GM12878 (cell line): Measurements from ENCODE around the gene PRCP. TPM values are rescaled to one million over a fixed set of nuclear protein-coding genes. Genes with fewer than 3 reads are reported as not detected.

ENCODE experiments used
- ATAC-seq: fragments of 200-7000 bp; cut with Tn5 transposase; 3 replicates; pipeline ENCODE4 v1.9.1; 2020; ENCODE audit warnings: mild to moderate bottlenecking, moderate library complexity
- BruUV-seq: library from RNA; stranded (reverse); fragments of 400-500 nt; replicated peaks from 2 replicates; lab custom pipeline; 2021; lab: Mats Ljungman, UMichigan
- CTCF ChIA-PET: fragments of 300-600 bp; sonication (Branson Sonifier 250); formaldehyde crosslinking; extraction: SDS; loops from one replicate; lab custom pipeline; 2021; ENCODE audit warnings: inconsistent platforms; lab: Yijun Ruan, JAX
- POLR2A ChIA-PET: fragments of 350-600 bp; formaldehyde crosslinking; extraction: SDS; loops from one replicate; lab custom pipeline; 2021; ENCODE audit warnings: inconsistent platforms; lab: Charles Lee
- RAD21 ChIA-PET: fragments of 300-600 bp; sonication (Branson Sonifier 250); formaldehyde crosslinking; loops from one replicate; lab custom pipeline; 2023; ENCODE audit warnings: antibody characterized with exemption; ENCODE audit not compliant: unreplicated experiment; lab: Charles Lee
- SMC1A ChIA-PET: fragments of 300-600 bp; sonication (Branson Sonifier 250); formaldehyde crosslinking; loops from one replicate; lab custom pipeline; 2023; ENCODE audit not compliant: unreplicated experiment, uncharacterized antibody; lab: Charles Lee
- DNase-seq: peaks from one replicate; pipeline ENCODE4 v3.0.0-alpha.2; 2011; ENCODE audit warnings: low read depth, low spot score
- FAIRE-seq: peaks from 3 replicates; lab custom pipeline; 2011; peaks lifted over from hg19 to GRCh38; lab: Jason Lieb, UNC
- H2AFZ ChIP-seq: 2 replicates; pipeline ENCODE4 v1.6.0; 2011; ENCODE audit warnings: low read depth, low read length, control low read depth; ENCODE audit not compliant: control insufficient read depth
- H3K27ac ChIP-seq: 2 replicates; pipeline ENCODE4 v1.5.1; 2011; ENCODE audit warnings: control low read depth; ENCODE audit not compliant: control insufficient read depth, insufficient read depth
- H3K27me3 ChIP-seq, 2 experiments: replicated peaks in 1 of 2; 2 replicates each; pipeline versions ENCODE4 v1.6.0 to v1.6.1; 2011; ENCODE audit warnings: low read length in 1 of 2; ENCODE audit not compliant: control insufficient read depth in 2 of 2, insufficient read depth in 2 of 2
- H3K36me3 ChIP-seq, 2 experiments: 2 replicates each; pipeline ENCODE4 v1.5.1; 2011; ENCODE audit warnings: low read length in 1 of 2; ENCODE audit not compliant: control insufficient read depth in 2 of 2, insufficient read depth in 2 of 2
- H3K4me1 ChIP-seq: 2 replicates; pipeline ENCODE4 v1.6.1; 2011; ENCODE audit warnings: mild to moderate bottlenecking, low read length, moderate library complexity, mixed read lengths; ENCODE audit not compliant: control insufficient read depth, insufficient read depth
- H3K4me2 ChIP-seq: 2 replicates; pipeline ENCODE4 v1.6.0; 2011; ENCODE audit warnings: control low read depth; ENCODE audit not compliant: control insufficient read depth, insufficient read depth
- H3K4me3 ChIP-seq: fragments of 200-600 bp; sonication (generic); 2 replicates; pipeline ENCODE4 v1.5.1; 2016
- H3K79me2 ChIP-seq: 2 replicates; pipeline ENCODE4 v1.6.0; 2011; ENCODE audit warnings: low read length; ENCODE audit not compliant: control insufficient read depth, insufficient read depth
- H3K9ac ChIP-seq: 2 replicates; pipeline ENCODE4 v1.8.0; 2011; ENCODE audit warnings: low read length, control low read depth, mixed read lengths; ENCODE audit not compliant: control insufficient read depth, insufficient read depth
- H3K9me3 ChIP-seq: replicated peaks from 3 replicates; pipeline ENCODE4 v1.5.1; 2011; ENCODE audit warnings: mild to moderate bottlenecking, low read length; ENCODE audit not compliant: control insufficient read depth, insufficient read depth
- H4K20me1 ChIP-seq: 2 replicates; pipeline ENCODE4 v1.6.0; 2011; ENCODE audit not compliant: control insufficient read depth, insufficient read depth
- ATF2 ChIP-seq: IDR thresholded peaks from 2 replicates; pipeline ENCODE4 v1.6.1; 2012; ENCODE audit warnings: low read length, inconsistent platforms
- CHD4 ChIP-seq: fragments of 200-600 bp; sonication (generic); IDR thresholded peaks from 2 replicates; pipeline ENCODE4 v1.6.1; 2016; ENCODE audit warnings: mild to moderate bottlenecking
- IKZF1 ChIP-seq: fragments of 450-650 bp; conservative IDR thresholded peaks from 2 replicates; pipeline ENCODE4 v1.6.1; 2017; ENCODE audit warnings: antibody characterized with exemption, mild to moderate bottlenecking
- NR2F1 ChIP-seq: fragments of 450-650 bp; conservative IDR thresholded peaks from 2 replicates; pipeline ENCODE4 v1.6.1; 2017; ENCODE audit warnings: mild to moderate bottlenecking
- POLR2AphosphoS2 ChIP-seq: IDR thresholded peaks from 2 replicates; pipeline ENCODE4 v1.6.1; 2011; ENCODE audit warnings: low read depth, mild to moderate bottlenecking, low read length, improper control_type of control experiment, moderate library complexity
- SREBF2 ChIP-seq: IDR thresholded peaks from 2 replicates; pipeline ENCODE4 v1.6.1; 2012; ENCODE audit warnings: mild to moderate bottlenecking, low read length
- STAT1 ChIP-seq: fragments of 450-650 bp; conservative IDR thresholded peaks from 2 replicates; pipeline ENCODE4 v1.6.1; 2014; ENCODE audit warnings: antibody characterized with exemption, mild to moderate bottlenecking
- ZZZ3 ChIP-seq: IDR thresholded peaks from 2 replicates; pipeline ENCODE4 v1.6.1; 2011; ENCODE audit warnings: low read depth; ENCODE audit not compliant: control insufficient read depth, insufficient read length
- WGBS: methylation state at CpG from one replicate; pipeline ENCODE4 v1.1.6; 2016; ENCODE audit warnings: low lambda C conversion rate; ENCODE audit not compliant: insufficient replicate concordance, insufficient coverage; ENCODE audit errors: missing lambda C conversion rate; 5-methylcytosine and 5-hydroxymethylcytosine counted together
- in situ Hi-C: fragments of 300-500 bp; cut with MboI; formaldehyde crosslinking; loops from 9 replicates; pipeline ENCODE4 v1.14.3; 2018; ENCODE audit warnings: mixed read lengths
- intact Hi-C: fragments of 100-400 bp; cut with micrococcal nuclease; formaldehyde crosslinking; loops from one replicate; pipeline ENCODE4 v1.14.2; 2022; ENCODE audit not compliant: unreplicated experiment
- polyA plus RNA-seq, 11 experiments: library from polyadenylated mRNA; depleted of rRNA in 4 of 11; unstranded in 6 of 11; stranded (reverse) in 5 of 11; fragments of >200 nt; fragmentation: Nextera tagmentation in 4 of 11; fragmentation: Illumina TruSeq in 1 of 11; extraction: Ambion mirVana in 4 of 11; extraction: Trizol in 1 of 11; gene quantifications; 1 replicate in 1 of 11; 2 replicates in 10 of 11; pipeline versions ENCODE4 v1.2.1 to v1.2.3, GENCODE V29; 2011 to 2016; ENCODE audit warnings: inconsistent platforms in 2 of 11, missing spikeins in 2 of 11, low read depth in 1 of 11
- total RNA-seq, 4 experiments: library from RNA; depleted of rRNA in 3 of 4; stranded (reverse); fragments of >200 nt in 3 of 4; fragmentation: Illumina TruSeq in 1 of 4; extraction: Trizol in 1 of 4; gene quantifications; 2 replicates each; pipeline versions ENCODE4 v1.2.1 to v1.2.3, GENCODE V29; 2013 to 2021
- TF ChIP-seq, protein P1 (sequence below): fragments of 150-350 bp; IDR thresholded peaks from 2 replicates; pipeline ENCODE4 v1.6.1; 2014; ENCODE audit warnings: mild to moderate bottlenecking, low read depth, low read length
- TF ChIP-seq, protein P2 (sequence below): fragments of 150-350 bp; IDR thresholded peaks from 2 replicates; pipeline ENCODE4 v1.6.1; 2016; ENCODE audit warnings: low read depth, low read length
- TF ChIP-seq, protein P3 (sequence below): IDR thresholded peaks from 2 replicates; pipeline ENCODE4 v1.6.1; 2012; ENCODE audit warnings: low read depth, low read length, improper control_type of control experiment
- TF ChIP-seq, protein P4 (sequence below): fragments of 450-650 bp; IDR thresholded peaks from 2 replicates; pipeline ENCODE4 v1.6.1; 2014; ENCODE audit warnings: mild to moderate bottlenecking

The PRCP gene
- total and polyA plus RNA-seq, 10 of the 15 experiments (the other 5 are each of a cell fraction or from before 2014, with no cell fraction given): 14.9 to 43.6 (median 20.0) TPM

DNA sequence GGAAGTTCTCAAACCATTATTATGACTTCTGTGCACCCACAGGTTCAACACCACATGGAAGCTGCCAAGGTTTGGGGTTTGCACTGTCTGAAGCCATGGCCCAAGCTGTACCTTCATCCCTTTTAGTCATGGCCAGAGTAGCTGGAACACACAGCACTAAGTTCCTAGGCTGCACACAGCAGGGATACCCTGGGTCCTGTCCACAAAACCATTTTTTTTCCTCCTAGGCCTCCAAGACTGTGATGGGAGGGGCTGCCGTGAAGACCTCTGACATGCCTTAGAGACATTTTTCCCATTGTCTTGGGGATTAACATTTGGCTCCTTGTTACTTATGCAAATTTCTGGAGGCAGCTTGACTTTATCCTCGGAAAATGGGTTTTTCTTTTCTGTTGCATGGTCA is 44.0 kb upstream of the PRCP start:
- Histone ChIP-seq H3K4me2 (no peak overlapping the region), H3K9me3 (no peaks in the 10 kb centered on the region; the same call in 2 of the 3 replicates), H2AFZ (no peak overlapping the region), H3K79me2 (no peaks in the 10 kb centered on the region), H3K27ac (no peak overlapping the region), H3K27me3 (no peaks in the 10 kb centered on the region), H4K20me1 (no peaks in the 10 kb centered on the region), H3K4me3 (no peak overlapping the region), H3K9ac (no peak overlapping the region), H3K4me1 (no peaks in the 10 kb centered on the region), H3K36me3 (no peaks in the 10 kb centered on the region)
- intact Hi-C loops (no loop called here), in situ Hi-C loops (no loop called here)
- FAIRE-seq: no peak
- 78% methylated on average over 2 of the region's 2 CpGs for WGBS
- BruUV-seq: no TSS peak
- TF ChIP-seq POLR2AphosphoS2 (no peak), SREBF2 (no peak), CHD4 (no peak), ATF2 (no peak), NR2F1 (no peak), STAT1 (no peak), IKZF1 (no peak), ZZZ3 (no peak)
- TF ChIP-seq, protein P1, sequence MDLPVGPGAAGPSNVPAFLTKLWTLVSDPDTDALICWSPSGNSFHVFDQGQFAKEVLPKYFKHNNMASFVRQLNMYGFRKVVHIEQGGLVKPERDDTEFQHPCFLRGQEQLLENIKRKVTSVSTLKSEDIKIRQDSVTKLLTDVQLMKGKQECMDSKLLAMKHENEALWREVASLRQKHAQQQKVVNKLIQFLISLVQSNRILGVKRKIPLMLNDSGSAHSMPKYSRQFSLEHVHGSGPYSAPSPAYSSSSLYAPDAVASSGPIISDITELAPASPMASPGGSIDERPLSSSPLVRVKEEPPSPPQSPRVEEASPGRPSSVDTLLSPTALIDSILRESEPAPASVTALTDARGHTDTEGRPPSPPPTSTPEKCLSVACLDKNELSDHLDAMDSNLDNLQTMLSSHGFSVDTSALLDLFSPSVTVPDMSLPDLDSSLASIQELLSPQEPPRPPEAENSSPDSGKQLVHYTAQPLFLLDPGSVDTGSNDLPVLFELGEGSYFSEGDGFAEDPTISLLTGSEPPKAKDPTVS: no peak
- TF ChIP-seq, protein P2, sequence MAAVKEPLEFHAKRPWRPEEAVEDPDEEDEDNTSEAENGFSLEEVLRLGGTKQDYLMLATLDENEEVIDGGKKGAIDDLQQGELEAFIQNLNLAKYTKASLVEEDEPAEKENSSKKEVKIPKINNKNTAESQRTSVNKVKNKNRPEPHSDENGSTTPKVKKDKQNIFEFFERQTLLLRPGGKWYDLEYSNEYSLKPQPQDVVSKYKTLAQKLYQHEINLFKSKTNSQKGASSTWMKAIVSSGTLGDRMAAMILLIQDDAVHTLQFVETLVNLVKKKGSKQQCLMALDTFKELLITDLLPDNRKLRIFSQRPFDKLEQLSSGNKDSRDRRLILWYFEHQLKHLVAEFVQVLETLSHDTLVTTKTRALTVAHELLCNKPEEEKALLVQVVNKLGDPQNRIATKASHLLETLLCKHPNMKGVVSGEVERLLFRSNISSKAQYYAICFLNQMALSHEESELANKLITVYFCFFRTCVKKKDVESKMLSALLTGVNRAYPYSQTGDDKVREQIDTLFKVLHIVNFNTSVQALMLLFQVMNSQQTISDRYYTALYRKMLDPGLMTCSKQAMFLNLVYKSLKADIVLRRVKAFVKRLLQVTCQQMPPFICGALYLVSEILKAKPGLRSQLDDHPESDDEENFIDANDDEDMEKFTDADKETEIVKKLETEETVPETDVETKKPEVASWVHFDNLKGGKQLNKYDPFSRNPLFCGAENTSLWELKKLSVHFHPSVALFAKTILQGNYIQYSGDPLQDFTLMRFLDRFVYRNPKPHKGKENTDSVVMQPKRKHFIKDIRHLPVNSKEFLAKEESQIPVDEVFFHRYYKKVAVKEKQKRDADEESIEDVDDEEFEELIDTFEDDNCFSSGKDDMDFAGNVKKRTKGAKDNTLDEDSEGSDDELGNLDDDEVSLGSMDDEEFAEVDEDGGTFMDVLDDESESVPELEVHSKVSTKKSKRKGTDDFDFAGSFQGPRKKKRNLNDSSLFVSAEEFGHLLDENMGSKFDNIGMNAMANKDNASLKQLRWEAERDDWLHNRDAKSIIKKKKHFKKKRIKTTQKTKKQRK: no peak
- TF ChIP-seq, protein P3, sequence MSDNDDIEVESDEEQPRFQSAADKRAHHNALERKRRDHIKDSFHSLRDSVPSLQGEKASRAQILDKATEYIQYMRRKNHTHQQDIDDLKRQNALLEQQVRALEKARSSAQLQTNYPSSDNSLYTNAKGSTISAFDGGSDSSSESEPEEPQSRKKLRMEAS: no peak
- TF ChIP-seq, protein P4, sequence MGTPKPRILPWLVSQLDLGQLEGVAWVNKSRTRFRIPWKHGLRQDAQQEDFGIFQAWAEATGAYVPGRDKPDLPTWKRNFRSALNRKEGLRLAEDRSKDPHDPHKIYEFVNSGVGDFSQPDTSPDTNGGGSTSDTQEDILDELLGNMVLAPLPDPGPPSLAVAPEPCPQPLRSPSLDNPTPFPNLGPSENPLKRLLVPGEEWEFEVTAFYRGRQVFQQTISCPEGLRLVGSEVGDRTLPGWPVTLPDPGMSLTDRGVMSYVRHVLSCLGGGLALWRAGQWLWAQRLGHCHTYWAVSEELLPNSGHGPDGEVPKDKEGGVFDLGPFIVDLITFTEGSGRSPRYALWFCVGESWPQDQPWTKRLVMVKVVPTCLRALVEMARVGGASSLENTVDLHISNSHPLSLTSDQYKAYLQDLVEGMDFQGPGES: no peak
- ChIA-PET RAD21 (no interaction called here), POLR2A (no interaction called here), SMC1A (no interaction called here), CTCF (interaction anchor here (0.7 kb wide), 1 partner anchor 20 kb away, joined by 3 read pairs; no protein-coding TSS in a partner anchor)
- DNase-seq: no peak
- ATAC-seq: no peak
